OCI-LY1 (cell line): ENCODE data around the gene DICER1.

Experiments used
- CTCF ChIP-seq: fragments of 200-600 bp; sonication (generic), shearing (Covaris generic); IDR thresholded peaks from 2 replicates; pipeline ENCODE4 v1.5.1; 2017; ENCODE audit warnings: mild to moderate bottlenecking, antibody characterized with exemption, low read length, moderate library complexity, mixed read lengths
- EZH2 ChIP-seq: fragments of 200-600 bp; sonication (generic), shearing (Covaris generic); IDR thresholded peaks from 2 replicates; pipeline ENCODE4 v1.8.0; 2017; ENCODE audit warnings: borderline replicate concordance, mixed run types, mild to moderate bottlenecking, antibody characterized with exemption, low read length, moderate library complexity, mixed read lengths

GRCh38 chr14:95045106-95045701, 112.1 kb downstream of the DICER1 start:
- TF ChIP-seq EZH2 (no peak), CTCF (no peak)
